ENCODE measurements around the gene ABCB8. TPM values are rescaled to one million over a fixed set of nuclear protein-coding genes. Genes with fewer than 3 reads are reported as not detected.

ABCB8 gene
- total and polyA plus RNA-seq, 2 of the 8 experiments (the other 6 are each of a cell fraction or from before 2014, with no cell fraction given) = 17.7 to 27.0 TPM

GRCh38 chr7:151023232-151023631 is 5.0 kb upstream of the ABCB8 start:
- H3K27me3 ChIP-seq (replicated peaks in 1 of 4; ENCODE audit: control insufficient read depth in 3 of 4, extremely low read depth in 1 of 4, insufficient read depth in 3 of 4, low read length in 3 of 4) = peaks cover 8 to 31% (median 27%) of the 10 kb centered on the region in 4 experiments

More at GRCh38 chr7:151023232-151023631, 5.0 kb upstream of the ABCB8 start:
- no peak overlapping the region for H3K18ac ChIP-seq (ENCODE audit: extremely low read depth, low read length)
- H3K9me3 ChIP-seq (ENCODE audit: insufficient read depth in 2 of 2, low read depth in 1 of 2, low read length in 1 of 2) = no peaks in the 10 kb centered on the region
- H2BK15ac ChIP-seq (ENCODE audit: low read length) = peak overlapping the region; percentile 88; the same call in 1 of the 2 replicates
- H2BK120ac ChIP-seq (replicated peaks; ENCODE audit: low read depth, low read length) = no peak overlapping the region
- DNase-seq (ENCODE audit: low read depth in 1 of 2, low spot score in 2 of 2) (no peak), FAIRE-seq (no peak)
- no peaks in the 10 kb centered on the region for H3K79me2 ChIP-seq (ENCODE audit: control insufficient read depth in 1 of 2, insufficient read depth in 2 of 2, low read length in 2 of 2)
- no peak overlapping the region for H4K91ac ChIP-seq (replicated peaks; ENCODE audit: insufficient read length, low read length)
- no peak overlapping the region for H2BK5ac ChIP-seq (ENCODE audit: low read depth, low read length)
- peaks cover 10% of the 10 kb centered on the region; the same call in 1 of the 2 replicates for H3K23me2 ChIP-seq (ENCODE audit: low read depth, low read length)
- no peak overlapping the region for H3K4ac ChIP-seq (replicated peaks; ENCODE audit: insufficient read length, low read depth, low read length)
- H3K9ac ChIP-seq (replicated peaks in 1 of 4; ENCODE audit: extremely low read depth in 1 of 4, low read depth in 3 of 4, low read length in 3 of 4) = no peak overlapping the region
- H4K8ac ChIP-seq (ENCODE audit: extremely low read depth, insufficient read depth, low read length) = no peak overlapping the region
- no peak overlapping the region for H3K4me3 ChIP-seq (ENCODE audit: extremely low read depth in 1 of 4, insufficient read depth in 2 of 4, low read depth in 3 of 4, low read length in 4 of 4)
- no peak overlapping the region for H4K5ac ChIP-seq (ENCODE audit: insufficient read length, low read depth, low read length)
- H2BK12ac ChIP-seq (ENCODE audit: low read depth, low read length) = 0 out of 2 replicates have a peak overlapping the region, but pooled peaks have one; percentile 17
- no peaks in the 10 kb centered on the region for H3K79me1 ChIP-seq (ENCODE audit: low read depth, low read length)
- H2BK20ac ChIP-seq (ENCODE audit: low read length) = no peak overlapping the region
- no peaks in the 10 kb centered on the region for H4K20me1 ChIP-seq (replicated peaks in 1 of 2; ENCODE audit: control insufficient read depth in 1 of 2, insufficient read depth in 2 of 2, low read length in 2 of 2)
- no peaks in the 10 kb centered on the region for H3K36me3 ChIP-seq (ENCODE audit: control insufficient read depth in 2 of 4, insufficient read depth in 4 of 4, low read length in 3 of 4)
- WGBS, 2 experiments (ENCODE audit: extremely low coverage in 1 of 2, insufficient coverage in 1 of 2, insufficient read length in 1 of 2, insufficient replicate concordance in 2 of 2, low coverage in 1 of 2, low lambda C conversion rate in 2 of 2, missing lambda C conversion rate in 1 of 2) = 94% methylated on average over 10 of the region's 10 CpGs; no CpG with 5 or more reads in 1 of the 2 experiments
- H3K4me1 ChIP-seq (replicated peaks in 1 of 4; ENCODE audit: control insufficient read depth in 3 of 4, insufficient read depth in 4 of 4, low read length in 3 of 4) = peaks cover 0 to 18% (median 14%) of the 10 kb centered on the region in 4 experiments; a peak in 5 of 7 replicates
- H3K56ac ChIP-seq (replicated peaks; ENCODE audit: insufficient read length, low read depth, low read length) = no peak overlapping the region
- no peak overlapping the region for H2AFZ ChIP-seq (ENCODE audit: low read length)
- H3K27ac ChIP-seq (ENCODE audit: low read depth, low read length) = no peak overlapping the region
- ChIA-PET CTCF (ENCODE audit: partially characterized antibody) (interaction anchor here (1.0 to 8.0 kb wide), 4 partner anchors 14 to 88 kb away, joined by 3 to 116 read pairs (median 5); no protein-coding TSS in a partner anchor), POLR2A (ENCODE audit: partially characterized antibody) (no interaction called here)
- TF ChIP-seq SIX5 (IDR thresholded peaks at IDR 0.05; ENCODE audit: low read depth, low read length) (no peak), TEAD4 (IDR thresholded peaks at IDR 0.05; ENCODE audit: low read depth, low read length) (no peak), CHD2 (IDR thresholded peaks at IDR 0.05; ENCODE audit: low read length) (no peak), SRF (IDR thresholded peaks at IDR 0.05; ENCODE audit: low read depth, low read length) (no peak), NRF1 (IDR thresholded peaks at IDR 0.05; ENCODE audit: low read depth, low read length) (no peak), JUND (IDR thresholded peaks at IDR 0.05; ENCODE audit: low read length) (no peak), SIRT6 (IDR thresholded peaks at IDR 0.05; ENCODE audit: low read length) (no peak), E2F6 (IDR thresholded peaks at IDR 0.05) (no peak), RNF2 (IDR thresholded peaks at IDR 0.05; ENCODE audit: borderline replicate concordance, low read depth, low read length, missing control alignments, poor library complexity, severe bottlenecking) (no peak), POU5F1 (IDR thresholded peaks at IDR 0.05; ENCODE audit: low read depth, low read length) (no peak), CTBP2 (IDR thresholded peaks at IDR 0.05; ENCODE audit: borderline replicate concordance, insufficient read depth, insufficient read length, low read length) (no peak), NANOG (IDR thresholded peaks at IDR 0.05; ENCODE audit: insufficient read depth, low read depth, low read length, poor library complexity, severe bottlenecking) (no peak), GABPA (IDR thresholded peaks at IDR 0.05; ENCODE audit: borderline replicate concordance, insufficient read depth, low read length) (no peak)
- H3K14ac ChIP-seq (ENCODE audit: insufficient read length) = no peak overlapping the region
- no peak overlapping the region; the same call in 1 of the 2 replicates for H2AK5ac ChIP-seq (ENCODE audit: low read depth, low read length)
- no peak overlapping the region for H3K4me2 ChIP-seq (ENCODE audit: insufficient read depth in 1 of 2, low read depth in 2 of 2, low read length in 2 of 2)
- H3K23ac ChIP-seq (ENCODE audit: insufficient read length) = no peak overlapping the region
